ENCODE measurements around the gene ITGA2B. TPM values are rescaled to one million over a fixed set of nuclear protein-coding genes. Genes with fewer than 3 reads are reported as not detected.
"Not testable (repeated sequence)": the region's sequence is repeated elsewhere in the genome, so short reads cannot be mapped to it uniquely, and the experiment has no call there.

ITGA2B gene
- total RNA-seq, 2 donors from 2014 or later, result 2.2 to 3.7 TPM

DNA sequence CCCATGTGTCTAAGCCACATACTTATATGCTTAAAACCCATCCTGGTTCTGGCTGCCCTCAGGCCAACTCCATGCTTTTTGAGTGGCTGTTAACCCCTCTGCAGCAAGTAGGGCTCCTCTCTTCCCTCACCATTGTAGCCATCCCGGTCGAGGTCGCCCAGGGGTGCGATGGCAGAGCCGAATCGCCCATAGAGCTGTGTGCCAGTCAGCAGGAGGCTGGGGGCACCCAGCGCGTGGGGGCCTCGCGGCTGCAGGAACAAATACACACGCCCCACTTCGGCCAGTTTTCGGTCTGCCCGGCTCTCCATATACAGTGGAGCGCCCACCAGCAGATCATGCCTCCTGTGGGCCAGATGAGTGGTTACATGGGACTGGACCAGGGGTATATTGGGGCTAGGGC lies 6.1 kb downstream of the ITGA2B start:
- Mint-ChIP-seq H3K9me3 (no peaks in the 10 kb centered on the region), H3K4me1 (peaks cover 6% of the 10 kb centered on the region)
- no peak for ATAC-seq (replicated peaks)

DNA sequence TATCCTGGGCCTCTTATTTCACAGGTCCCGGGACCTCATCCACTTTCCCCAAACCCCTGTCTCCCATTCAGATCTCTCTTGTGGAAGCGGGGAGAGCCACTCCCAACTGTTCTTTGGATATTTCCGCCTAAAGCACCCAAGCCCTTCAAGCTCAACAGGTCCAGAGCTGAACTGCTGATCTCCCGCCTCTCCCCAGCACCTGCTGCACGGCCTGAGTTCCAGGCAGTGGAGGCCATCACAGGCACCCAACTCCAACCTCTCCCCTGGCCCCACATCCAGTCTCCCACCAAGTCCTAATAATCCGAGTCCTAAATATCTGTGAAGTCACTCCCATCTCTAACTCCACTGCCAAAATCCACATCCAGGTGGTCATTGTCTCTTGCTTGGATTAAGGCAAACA lies 6.5 kb downstream of the ITGA2B start:
- H3K4me3 Mint-ChIP-seq, result no peak overlapping the region
- H3K27ac Mint-ChIP-seq, result no peak overlapping the region
- ATAC-seq (replicated peaks), result no peak
- no peaks in the 10 kb centered on the region for H3K9me3 Mint-ChIP-seq
- no peaks in the 10 kb centered on the region for H3K36me3 Mint-ChIP-seq (ENCODE audit: low read depth)
- H3K27me3 Mint-ChIP-seq, result peaks cover 12% of the 10 kb centered on the region
- H3K4me1 Mint-ChIP-seq, result peaks cover 6% of the 10 kb centered on the region

More for the DNA sequence above, 6.1 kb downstream of the ITGA2B start:
- Mint-ChIP-seq H3K27me3 (peaks cover 11% of the 10 kb centered on the region), H3K27ac (no peak overlapping the region), H3K4me3 (no peak overlapping the region), H3K36me3 (ENCODE audit: low read depth) (no peaks in the 10 kb centered on the region)

DNA sequence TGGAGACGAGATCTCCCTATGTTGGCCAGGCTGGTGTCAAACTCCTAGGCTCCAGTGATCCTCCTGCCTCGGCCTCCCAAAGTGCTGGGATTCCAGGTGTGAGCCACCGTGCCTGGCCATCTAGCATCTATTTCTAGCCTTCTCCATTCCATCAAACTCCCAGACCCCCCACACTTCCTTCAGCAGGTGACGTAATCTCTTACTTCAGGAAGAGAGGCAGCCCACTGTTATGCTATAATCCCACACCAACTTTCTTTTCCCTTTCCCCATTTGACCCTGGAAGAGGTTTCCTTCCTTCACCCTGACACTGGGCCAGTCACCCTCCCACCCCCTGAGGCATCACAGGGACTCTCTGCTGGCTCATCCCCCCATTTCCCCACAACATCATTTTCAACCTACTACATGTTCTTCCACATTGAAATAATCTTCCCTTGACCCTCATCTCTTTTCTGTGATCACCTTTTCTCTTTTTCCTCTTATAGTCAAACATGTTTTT lies 7.6 kb downstream of the ITGA2B start:
- peaks cover 6% of the 10 kb centered on the region for H3K4me1 Mint-ChIP-seq
- no peak for ATAC-seq (replicated peaks)
- H3K27me3 Mint-ChIP-seq, result peaks cover 12% of the 10 kb centered on the region
- H3K27ac Mint-ChIP-seq, result no peak overlapping the region
- no peaks in the 10 kb centered on the region for H3K9me3 Mint-ChIP-seq
- H3K36me3 Mint-ChIP-seq (ENCODE audit: low read depth), result no peaks in the 10 kb centered on the region
- H3K4me3 Mint-ChIP-seq, result no peak overlapping the region

DNA sequence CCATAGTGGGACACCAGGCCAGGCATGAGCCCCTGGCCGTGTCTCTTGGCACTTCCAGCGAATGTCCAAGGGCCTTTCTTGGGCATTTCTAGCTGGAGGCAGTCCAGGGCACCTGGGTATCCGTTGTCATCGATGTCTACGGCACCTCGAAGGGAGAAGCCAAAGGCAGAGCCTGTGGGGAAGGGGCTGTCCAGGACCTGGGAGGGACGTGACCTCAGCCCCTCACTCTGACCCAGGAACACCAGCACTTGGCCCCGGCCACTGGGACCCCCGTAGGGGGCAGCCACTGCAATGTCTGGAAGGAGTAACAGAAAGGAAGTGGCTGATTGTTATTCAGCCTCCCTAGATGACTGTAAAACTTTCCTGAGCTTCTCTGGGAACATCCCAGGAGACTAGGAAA lies 8.7 kb downstream of the ITGA2B start:
- H3K4me1 Mint-ChIP-seq, result no peaks in the 10 kb centered on the region
- no peaks in the 10 kb centered on the region for H3K36me3 Mint-ChIP-seq (ENCODE audit: low read depth)
- no peaks in the 10 kb centered on the region for H3K9me3 Mint-ChIP-seq
- no peak overlapping the region for H3K4me3 Mint-ChIP-seq
- H3K27ac Mint-ChIP-seq, result no peak overlapping the region
- H3K27me3 Mint-ChIP-seq, result peaks cover 17% of the 10 kb centered on the region
- ATAC-seq (replicated peaks), result no peak

DNA sequence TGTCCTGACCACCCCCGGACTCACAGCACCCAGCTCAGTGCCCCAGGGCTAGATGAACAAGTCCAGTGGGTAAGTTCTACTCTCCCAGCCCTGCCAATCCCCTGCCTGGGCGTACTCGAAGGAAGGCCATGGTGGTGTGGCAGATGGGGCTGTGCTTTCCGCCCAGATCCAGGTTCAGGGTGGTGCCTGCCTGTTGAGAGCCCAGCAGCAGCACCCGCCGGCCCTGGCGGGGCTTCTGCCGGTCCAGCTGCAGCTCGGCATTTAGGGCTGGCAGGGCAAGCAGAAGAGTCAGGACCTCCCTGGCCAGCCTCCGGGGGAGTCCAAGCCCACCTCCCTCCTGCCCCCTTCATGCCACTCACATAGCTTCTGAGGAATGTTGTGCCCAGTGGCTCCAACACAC lies 9.6 kb downstream of the ITGA2B start:
- Mint-ChIP-seq H3K9me3 (no peaks in the 10 kb centered on the region), H3K4me1 (no peaks in the 10 kb centered on the region), H3K27me3 (peaks cover 17% of the 10 kb centered on the region), H3K36me3 (ENCODE audit: low read depth) (no peaks in the 10 kb centered on the region), H3K27ac (no peak overlapping the region), H3K4me3 (no peak overlapping the region)
- no peak for ATAC-seq (replicated peaks)

DNA sequence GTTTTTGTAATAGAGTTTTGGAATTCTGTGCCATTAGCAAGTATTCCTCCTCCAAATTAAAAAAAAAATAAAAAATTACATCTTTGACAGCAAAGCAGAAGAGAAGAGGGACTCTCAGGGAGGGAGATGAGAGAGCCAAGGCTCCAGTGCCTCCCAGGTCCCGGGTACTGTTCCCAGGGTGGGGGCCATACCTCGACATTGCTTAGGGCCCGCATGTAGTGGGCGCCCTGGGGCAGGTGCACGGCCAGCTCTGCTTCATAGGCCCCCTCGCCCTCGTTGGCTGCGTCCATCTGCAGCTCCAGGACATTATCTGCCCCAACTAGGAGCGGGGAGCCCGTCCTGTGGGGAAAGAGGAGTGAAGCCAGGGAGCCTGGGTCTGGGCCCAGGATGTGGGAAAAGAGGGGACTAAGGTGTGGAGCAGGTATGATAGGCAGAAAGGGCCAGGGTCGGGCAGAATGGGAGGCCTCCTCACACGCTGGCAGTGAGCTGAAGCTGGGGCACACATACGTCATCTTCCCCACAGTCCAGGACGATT lies 11.2 kb downstream of the ITGA2B start:
- H3K4me1 Mint-ChIP-seq, result no peaks in the 10 kb centered on the region
- peaks cover 20% of the 10 kb centered on the region for H3K27me3 Mint-ChIP-seq
- no peak for ATAC-seq (replicated peaks)
- H3K9me3 Mint-ChIP-seq, result no peaks in the 10 kb centered on the region
- H3K36me3 Mint-ChIP-seq (ENCODE audit: low read depth), result no peaks in the 10 kb centered on the region
- H3K4me3 Mint-ChIP-seq, result no peak overlapping the region
- no peak overlapping the region for H3K27ac Mint-ChIP-seq

DNA sequence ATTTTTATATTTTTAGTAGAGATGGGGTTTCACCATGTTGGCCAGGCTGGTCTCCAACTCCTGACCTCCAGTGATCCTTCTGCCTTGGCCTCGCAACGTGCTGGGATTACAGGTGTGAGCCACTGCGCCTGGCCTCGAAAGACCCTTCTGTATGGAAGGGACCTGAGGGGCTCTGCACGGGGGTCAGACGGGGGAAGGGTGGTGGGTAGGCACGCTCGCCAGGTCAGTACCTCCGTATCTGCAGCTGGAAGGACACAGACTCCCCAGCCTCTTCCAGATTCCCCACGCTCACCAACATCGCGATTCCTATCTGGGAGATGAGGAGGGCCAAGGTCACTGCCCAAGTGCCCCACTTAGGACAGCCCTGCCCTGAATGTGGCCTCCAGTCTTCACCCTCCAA lies 12.7 kb downstream of the ITGA2B start:
- H3K27me3 Mint-ChIP-seq, result peaks cover 15% of the 10 kb centered on the region
- H3K4me1 Mint-ChIP-seq, result no peaks in the 10 kb centered on the region
- H3K27ac Mint-ChIP-seq, result no peak overlapping the region
- H3K36me3 Mint-ChIP-seq (ENCODE audit: low read depth), result no peaks in the 10 kb centered on the region
- ATAC-seq (replicated peaks), result no peak
- no peaks in the 10 kb centered on the region for H3K9me3 Mint-ChIP-seq
- H3K4me3 Mint-ChIP-seq, result no peak overlapping the region

DNA sequence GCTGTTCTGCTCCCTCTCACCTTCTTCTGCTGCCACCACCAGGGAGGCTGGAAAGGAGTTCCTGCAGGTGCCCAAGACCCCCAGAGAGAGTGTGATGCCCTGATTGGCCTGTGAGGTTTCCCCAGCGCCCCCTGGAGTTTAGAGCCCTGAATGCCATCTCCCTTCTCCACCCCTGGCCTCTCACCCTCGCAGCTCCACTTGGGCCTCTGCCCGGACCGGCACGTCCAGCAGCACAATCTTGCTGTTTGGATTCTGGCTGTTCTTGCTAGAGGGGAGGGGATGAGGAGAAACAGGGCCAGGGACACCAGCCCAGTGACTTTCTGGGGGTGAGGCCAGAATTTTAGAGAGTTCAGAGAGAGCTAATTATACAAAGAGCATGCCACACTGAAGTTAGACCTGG lies 13.3 kb downstream of the ITGA2B start:
- H3K4me1 Mint-ChIP-seq, result no peaks in the 10 kb centered on the region

DNA sequence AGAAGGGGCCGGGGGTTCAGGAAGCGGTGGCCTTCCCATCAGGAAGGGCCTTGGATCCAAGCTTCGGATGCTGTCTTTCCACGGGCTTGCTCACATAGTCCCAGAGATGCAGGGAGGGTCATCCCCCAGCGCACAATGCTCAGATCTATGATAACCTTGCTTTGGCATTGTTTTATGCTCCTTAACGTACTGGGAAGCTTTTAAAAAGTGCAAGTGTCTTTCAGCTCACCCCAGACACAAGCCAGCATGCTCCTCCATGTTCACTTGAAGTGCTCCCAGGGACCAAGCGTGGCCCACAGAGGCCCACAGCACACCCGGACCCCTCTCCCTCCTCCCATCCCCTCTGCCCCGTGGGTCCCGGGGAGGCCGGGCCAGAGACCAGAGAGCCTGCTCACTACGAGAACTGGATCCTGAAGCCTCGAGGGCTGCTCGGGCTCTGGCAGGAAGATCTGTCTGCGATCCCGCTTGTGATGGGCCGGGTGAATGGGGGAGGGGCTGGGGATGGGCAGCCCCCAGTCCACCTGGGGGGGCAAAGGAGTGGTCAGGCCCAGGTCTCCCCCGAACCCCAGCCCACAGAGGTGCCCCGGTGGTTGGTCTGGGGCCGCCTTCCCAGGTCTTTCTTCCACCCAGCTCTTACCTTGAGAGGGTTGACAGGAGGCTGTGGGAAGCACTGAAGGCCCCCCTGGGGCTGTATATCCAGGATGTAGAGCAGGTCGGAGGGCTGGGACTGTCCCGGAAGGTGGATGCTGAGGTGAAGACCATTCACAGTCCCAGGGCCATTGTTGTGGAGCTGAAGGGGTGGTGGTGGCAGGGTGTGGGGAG lies 14.0 kb downstream of the ITGA2B start:
- no peak for ATAC-seq (replicated peaks)
- no peaks in the 10 kb centered on the region for H3K9me3 Mint-ChIP-seq
- no peak overlapping the region for H3K27ac Mint-ChIP-seq
- H3K4me3 Mint-ChIP-seq, result no peak overlapping the region
- peaks cover 14% of the 10 kb centered on the region for H3K27me3 Mint-ChIP-seq
- no peaks in the 10 kb centered on the region for H3K36me3 Mint-ChIP-seq (ENCODE audit: low read depth)
- H3K4me1 Mint-ChIP-seq, result no peaks in the 10 kb centered on the region

More for the DNA sequence above, 13.3 kb downstream of the ITGA2B start:
- no peaks in the 10 kb centered on the region for H3K9me3 Mint-ChIP-seq
- no peak overlapping the region for H3K4me3 Mint-ChIP-seq
- no peak for ATAC-seq (replicated peaks)
- H3K27me3 Mint-ChIP-seq, result peaks cover 14% of the 10 kb centered on the region
- no peaks in the 10 kb centered on the region for H3K36me3 Mint-ChIP-seq (ENCODE audit: low read depth)
- H3K27ac Mint-ChIP-seq, result no peak overlapping the region

DNA sequence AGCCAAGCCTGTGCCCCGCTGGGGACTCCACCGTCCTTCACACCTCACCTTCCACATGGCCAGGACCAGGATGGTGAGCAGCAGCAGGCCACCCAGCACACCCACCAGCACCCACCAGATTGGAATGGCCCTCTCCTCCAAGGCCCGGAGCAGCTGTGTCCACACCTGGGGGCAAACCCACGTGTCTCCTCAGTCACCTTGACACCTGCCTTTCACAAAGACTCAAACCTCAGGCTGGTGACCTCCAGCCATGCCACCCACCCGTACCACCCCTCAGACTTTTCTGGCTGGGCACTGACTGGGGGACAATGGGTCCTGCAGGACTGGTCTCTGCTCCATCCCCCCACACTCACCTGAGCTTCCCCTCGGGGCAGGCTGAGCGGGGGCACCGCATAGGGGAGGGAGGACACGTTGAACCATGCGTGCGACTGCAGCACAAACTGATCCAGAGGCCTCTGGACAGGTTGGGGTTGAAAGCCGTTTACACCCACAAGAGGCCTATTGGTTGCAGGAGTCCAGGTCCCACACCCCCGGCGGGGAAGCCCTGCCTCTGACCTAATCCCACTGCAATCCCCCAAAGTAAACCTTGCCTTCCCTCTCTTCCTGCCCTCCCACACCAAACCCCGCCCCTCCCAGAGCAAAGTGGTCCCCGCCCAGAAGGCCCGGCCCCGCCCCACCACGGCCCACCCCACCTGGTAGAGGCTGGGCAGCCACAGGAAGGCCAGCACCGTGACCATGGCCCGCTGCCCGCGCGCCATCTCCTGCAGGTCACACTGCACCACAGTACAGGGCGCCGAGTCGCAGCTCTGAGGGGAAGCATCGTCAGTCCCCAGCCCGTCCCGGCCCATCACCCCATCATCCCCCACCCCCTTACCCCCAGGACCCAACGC lies 14.9 kb downstream of the ITGA2B start:
- Mint-ChIP-seq H3K4me1 (no peaks in the 10 kb centered on the region), H3K9me3 (no peaks in the 10 kb centered on the region), H3K27ac (no peak overlapping the region), H3K27me3 (peaks cover 14% of the 10 kb centered on the region), H3K36me3 (ENCODE audit: low read depth) (no peaks in the 10 kb centered on the region), H3K4me3 (no peak overlapping the region)
- ATAC-seq (replicated peaks), result no peak

DNA sequence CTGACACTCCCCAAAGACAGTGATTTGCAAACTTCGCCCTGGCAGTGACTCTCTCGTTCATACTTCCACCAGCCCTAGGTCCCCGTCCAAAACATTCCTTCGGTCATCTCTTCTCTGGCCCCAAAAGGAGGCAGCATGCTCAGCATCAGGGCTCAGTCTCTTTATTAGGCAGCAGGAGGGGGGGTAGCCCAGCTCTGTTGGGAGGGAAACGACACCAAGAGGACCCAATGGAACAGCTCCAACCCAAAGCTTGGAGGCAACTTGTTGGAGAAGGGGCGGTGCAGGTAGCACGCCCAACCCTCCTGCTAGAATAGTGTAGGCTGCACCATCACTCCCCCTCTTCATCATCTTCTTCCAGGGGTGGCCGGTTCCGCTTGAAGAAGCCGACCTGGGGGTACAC lies 17.4 kb downstream of the ITGA2B start:
- Mint-ChIP-seq H3K4me3 (no peak overlapping the region), H3K27ac (no peak overlapping the region), H3K36me3 (ENCODE audit: low read depth) (no peaks in the 10 kb centered on the region), H3K9me3 (no peaks in the 10 kb centered on the region), H3K27me3 (peaks cover 15% of the 10 kb centered on the region), H3K4me1 (no peaks in the 10 kb centered on the region)
- no peak for ATAC-seq (replicated peaks)

DNA sequence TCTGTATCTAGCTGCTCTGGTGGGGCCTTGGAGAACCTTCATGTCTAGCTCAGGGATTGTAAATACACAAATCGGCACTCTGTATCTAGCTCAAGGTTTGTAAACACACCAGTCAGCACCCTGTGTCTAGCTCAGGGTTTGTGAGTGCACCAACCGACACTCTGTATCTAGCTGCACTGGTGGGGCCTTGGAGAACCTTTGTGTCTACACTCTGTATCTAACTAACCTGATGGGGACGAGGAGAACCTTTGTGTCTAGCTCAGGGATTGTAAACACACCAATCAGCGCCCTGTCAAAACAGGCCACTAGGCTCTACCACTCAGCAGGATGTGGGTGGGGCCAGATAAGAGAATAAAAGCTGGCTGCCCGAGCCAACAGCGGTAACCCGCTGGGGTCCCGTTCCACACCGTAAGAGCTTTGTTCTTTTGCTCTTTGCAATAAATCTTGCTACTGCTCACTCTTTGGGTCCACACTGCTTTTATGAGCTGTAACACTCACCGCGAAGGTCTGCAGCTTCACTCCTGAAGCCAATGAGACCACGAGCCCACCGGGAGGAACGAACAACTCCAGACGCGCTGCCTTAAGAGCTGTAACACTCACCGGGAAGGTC lies 19.9 kb downstream of the ITGA2B start:
- not testable (repeated sequence) for ATAC-seq (replicated peaks); H3K36me3 Mint-ChIP-seq (ENCODE audit: low read depth); H3K4me3 Mint-ChIP-seq; H3K27ac Mint-ChIP-seq; H3K4me1 Mint-ChIP-seq; H3K9me3 Mint-ChIP-seq
- peaks cover 15% of the 10 kb centered on the region for H3K27me3 Mint-ChIP-seq

DNA sequence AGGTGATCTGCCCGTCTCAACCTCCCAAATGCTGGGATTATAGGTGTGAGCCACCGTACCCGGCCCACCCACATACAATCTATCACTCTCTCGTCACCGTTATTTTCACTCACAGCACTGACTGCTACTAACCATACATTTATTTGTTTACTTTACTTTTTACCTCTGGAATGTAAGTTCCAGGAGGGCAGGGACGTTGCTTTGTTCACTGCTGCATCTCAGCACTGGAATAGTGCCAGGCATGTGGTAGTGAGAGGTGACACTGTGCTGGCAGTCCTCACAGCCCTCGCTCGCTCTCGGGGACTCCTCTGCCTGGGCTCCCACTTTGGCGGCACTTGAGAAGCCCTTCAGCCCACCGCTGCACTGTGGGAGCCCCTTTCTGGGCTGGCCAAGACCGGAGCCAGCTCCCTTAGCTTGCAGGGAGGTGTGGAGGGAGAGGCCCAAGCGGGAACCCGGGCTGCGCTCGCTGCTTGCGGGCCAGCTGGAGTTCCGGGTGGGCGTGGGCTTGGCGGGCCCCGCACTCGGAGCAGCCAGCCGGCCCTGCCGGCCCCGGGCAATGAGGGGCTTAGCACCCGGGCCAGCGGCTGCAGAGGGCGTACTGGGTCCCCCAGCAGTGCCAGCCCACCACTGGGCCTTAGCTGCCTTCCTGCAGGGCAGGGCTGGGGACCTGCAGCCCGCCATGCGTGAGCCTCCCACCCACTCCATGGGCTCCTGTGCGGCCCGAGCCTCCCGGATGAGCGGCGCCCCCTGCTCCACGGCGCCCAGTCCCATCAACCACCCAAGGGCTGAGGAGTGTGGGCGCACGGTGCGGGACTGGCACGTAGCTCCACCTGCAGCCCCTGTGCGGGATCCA lies 20.8 kb downstream of the ITGA2B start:
- ATAC-seq (replicated peaks); H3K9me3 Mint-ChIP-seq; H3K4me1 Mint-ChIP-seq; H3K27ac Mint-ChIP-seq; H3K36me3 Mint-ChIP-seq (ENCODE audit: low read depth); H3K4me3 Mint-ChIP-seq: not testable (repeated sequence)
- peaks cover 15% of the 10 kb centered on the region for H3K27me3 Mint-ChIP-seq
